Measurements from ENCODE around the gene LPAR2.
"Not testable (repeated sequence)": the region's sequence is repeated elsewhere in the genome, so short reads cannot be mapped to it uniquely, and the experiment has no call there.

Gene LPAR2

GRCh38 chr19:19627621-19628500 is at the start of gene LPAR2:
TSS of gene LPAR2 (minus strand) at chr19:19628220. CDS start at chr19:19627275, 945 bp downstream.
- peak within 1 kb of the TSS; percentile 88 for H3K27ac ChIP-seq
- DNase-seq (ENCODE audit: low read depth, low spot score), result no peak

- no peak for DNase-seq (ENCODE audit: low read depth, low spot score)
- H3K27ac ChIP-seq, result no peak overlapping the region
These were observed 49.6 kb upstream of the LPAR2 start for GRCh38 chr19:19677579-19677978.

- H3K27ac ChIP-seq, result no peak overlapping the region
- no peak for DNase-seq (ENCODE audit: low read depth, low spot score)
These were observed 46.3 kb upstream of the LPAR2 start for GRCh38 chr19:19674315-19674714.

DNA sequence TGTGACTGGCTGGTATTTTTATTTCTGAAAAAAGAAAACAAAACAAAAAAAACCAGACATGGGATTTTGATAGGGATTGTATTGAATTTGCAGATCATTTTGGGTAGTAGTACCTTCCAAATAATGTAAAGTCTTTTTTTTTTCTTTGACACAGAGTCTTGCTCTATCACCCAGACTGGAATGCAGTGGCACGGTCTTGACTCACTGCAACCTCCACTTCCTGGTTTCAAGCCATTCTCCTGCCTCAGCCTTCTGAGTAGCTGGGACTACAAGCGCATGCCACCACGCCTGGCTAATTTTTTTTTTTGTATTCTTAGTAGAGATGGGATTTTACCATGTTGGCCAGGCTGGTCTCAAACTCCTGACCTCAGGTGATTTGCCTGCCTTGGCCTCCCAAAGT is 44.8 kb upstream of the LPAR2 start:
- H3K27ac ChIP-seq, result peak overlapping the region; percentile 34
- DNase-seq (ENCODE audit: low read depth, low spot score), result peak; percentile 12

DNA sequence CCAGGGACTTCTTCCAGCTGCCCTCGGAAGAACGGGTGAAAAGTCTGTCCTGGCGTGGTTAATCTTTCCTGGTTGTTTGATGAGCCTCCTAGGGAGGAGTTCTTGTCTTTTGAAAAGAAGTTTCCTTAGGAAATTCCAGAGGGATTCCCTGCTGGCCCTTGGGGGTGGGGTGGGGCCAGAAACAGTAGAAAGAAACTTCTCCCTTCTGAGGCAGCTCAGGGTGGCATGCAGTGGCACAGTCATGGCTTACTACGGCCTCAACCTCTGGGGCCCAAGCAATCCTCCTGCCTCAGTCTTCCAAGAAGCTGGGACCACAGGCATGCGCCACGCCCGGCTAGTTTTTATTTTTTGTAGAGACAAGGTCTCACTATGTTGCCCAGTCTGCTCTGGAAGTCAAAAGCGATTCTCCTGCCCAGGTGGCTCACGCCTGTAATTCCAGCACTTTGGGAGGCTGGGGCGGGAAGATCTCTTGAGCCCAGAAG is 42.1 kb upstream of the LPAR2 start:
- DNase-seq (ENCODE audit: low read depth, low spot score), result no peak
- H3K27ac ChIP-seq, result peak overlapping the region; percentile 82

DNA sequence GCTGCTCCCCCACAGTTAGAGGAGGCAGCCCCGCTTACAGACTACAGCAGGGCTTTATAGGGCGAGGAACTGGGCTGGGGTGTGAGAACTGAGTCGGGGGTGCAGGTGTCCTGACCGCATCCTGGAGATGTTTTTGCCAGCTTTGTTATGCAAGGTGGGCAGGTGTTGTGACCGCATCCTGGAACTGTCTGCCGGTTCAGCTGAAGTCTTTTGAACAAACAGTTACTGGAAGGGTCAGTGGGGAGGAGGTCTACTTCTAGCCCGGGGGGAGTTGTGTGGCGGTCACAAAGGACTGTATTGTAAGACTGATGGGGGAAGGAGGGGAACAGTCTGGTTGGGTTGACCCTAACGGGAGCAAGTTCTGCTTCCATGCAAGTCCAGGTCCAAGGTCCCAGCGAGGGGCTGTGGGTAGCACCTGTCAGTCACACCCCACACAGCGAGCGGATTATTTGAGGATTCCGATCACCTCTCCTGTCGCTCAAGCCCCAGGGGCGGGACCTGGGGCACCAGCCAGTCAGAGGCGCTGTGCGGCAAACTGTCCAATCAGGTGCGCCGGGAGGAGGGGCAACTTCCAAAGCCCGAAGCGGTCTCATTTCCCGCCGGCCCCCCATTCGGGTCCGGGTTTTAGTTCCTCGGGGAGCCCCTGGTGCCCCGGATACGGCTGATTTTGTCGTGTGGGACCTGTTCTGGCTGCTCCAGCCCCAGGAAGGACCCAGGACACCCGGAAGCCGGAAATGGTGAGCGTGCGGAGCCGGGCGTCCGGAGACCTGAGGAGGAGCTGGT is 40.4 kb upstream of the LPAR2 start, which contains the start of gene ZNF101:
Gene ZNF101, plus strand, starts transcription at position 610 of the 783 bp plus-strand sequence. Its CDS starts 125 bp downstream, at position 735.
- H3K27ac ChIP-seq, result peak within 1 kb of the TSS; percentile 82
- peak; percentile 59 for DNase-seq (ENCODE audit: low read depth, low spot score)

GRCh38 chr19:19665420-19665948 is 37.5 kb upstream of the LPAR2 start:
- H3K27ac ChIP-seq; DNase-seq (ENCODE audit: low read depth, low spot score): not testable (repeated sequence)

- DNase-seq (ENCODE audit: low read depth, low spot score), result peak; percentile 89
- peak within 1 kb of the TSS; percentile 81 for H3K27ac ChIP-seq
These were observed 35.5 kb upstream of the LPAR2 start, which contains the start of gene ATP13A1 for GRCh38 chr19:19663256-19664120. TSS of gene ATP13A1 (minus strand) at chr19:19663676. CDS start at chr19:19663666, 10 bp downstream.

DNA sequence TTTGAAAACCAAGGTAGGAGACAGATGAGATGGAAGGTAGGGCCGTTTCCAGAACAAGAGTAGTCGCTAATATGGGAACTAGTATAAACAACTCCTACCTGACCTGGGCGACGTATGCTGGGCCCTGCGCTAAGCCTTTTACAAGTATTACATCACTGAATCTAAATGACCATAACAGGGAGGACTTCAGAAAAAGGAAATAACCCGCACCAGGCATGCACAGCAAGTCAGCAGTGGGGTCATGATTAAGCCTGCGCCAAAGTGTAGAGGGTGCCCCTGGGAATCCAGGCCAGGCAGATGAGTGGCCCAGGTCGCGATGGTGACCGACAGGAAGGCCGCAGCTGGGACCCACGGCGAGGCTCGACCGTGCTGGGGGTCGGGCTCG is 34.8 kb upstream of the LPAR2 start:
- H3K27ac ChIP-seq, result peak overlapping the region; percentile 81
- DNase-seq (ENCODE audit: low read depth, low spot score), result no peak

DNA sequence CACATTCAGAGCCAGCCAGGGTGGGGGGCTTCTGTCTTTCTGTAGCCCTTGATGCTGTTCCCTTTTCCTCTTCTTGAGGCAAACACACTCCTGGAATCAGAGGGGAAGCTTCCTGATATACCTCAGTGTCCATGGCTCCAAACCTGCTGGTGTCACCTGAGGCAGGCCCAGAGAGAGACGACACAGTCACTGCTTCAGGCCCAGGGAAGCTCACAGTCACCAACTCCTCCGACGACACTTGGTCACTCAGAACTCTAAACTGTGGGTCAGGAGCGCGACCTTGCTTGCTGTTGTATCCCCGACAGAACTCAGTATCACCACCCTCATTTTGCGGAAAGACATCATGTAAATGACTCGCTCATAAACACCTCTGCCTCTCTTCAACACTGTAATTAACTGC is 34.3 kb upstream of the LPAR2 start:
- peak overlapping the region; percentile 81 for H3K27ac ChIP-seq
- DNase-seq (ENCODE audit: low read depth, low spot score), result no peak

DNA sequence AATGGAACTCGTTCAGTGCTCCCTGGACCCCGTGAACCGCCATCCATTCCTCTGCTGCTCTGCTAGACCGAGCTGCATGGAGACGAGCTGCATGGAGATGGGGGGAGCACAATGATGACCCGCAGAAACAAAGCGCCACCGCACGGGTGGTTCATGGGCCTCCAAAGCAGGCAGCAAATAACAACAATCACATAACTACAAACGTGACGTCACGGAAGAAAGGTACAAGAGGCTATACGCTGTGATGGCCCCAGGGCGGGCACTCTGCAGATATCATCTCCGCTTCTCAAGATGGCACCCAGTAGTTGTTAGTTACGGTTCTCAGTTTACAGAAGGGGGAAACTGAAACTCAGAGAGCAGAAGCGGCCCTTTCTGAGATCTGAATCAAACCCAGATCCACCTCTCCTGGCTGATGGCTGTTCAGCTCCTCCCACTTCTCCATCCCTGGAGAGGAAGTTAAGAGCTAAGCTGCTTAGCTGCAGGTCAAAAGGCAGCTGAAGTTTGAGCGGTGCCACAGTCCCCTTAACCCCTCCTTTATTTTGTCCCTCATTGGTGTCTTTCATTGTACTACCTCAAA is 33.7 kb upstream of the LPAR2 start:
- no peak for DNase-seq (ENCODE audit: low read depth, low spot score)
- no peak overlapping the region for H3K27ac ChIP-seq

DNA sequence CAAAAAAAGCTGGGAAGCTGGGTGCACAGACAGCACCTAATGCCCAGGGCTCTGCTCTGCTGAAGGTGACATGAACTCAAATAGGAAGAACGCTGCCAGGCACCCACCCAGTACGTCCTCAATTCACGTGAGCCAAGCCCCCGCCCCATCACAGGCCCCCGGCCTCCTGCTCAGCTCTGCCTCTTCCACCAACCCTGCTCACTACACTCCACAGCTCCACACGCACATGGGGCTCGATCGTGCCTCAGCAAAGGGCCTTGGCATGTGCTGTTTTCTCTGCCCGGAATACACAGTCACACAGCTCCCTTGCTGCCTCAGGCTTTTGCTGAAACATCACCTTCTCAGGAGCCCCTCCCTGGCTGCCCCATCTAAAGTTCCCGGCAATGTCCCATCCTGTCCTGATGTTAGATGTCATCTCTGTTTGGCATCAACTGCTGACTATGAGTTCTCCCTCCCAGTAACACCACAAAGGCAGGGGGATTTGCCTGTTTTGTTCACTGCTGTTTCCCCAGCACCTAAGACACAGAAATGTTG is 33.2 kb upstream of the LPAR2 start:
- no peak overlapping the region for H3K27ac ChIP-seq
- no peak for DNase-seq (ENCODE audit: low read depth, low spot score)

DNA sequence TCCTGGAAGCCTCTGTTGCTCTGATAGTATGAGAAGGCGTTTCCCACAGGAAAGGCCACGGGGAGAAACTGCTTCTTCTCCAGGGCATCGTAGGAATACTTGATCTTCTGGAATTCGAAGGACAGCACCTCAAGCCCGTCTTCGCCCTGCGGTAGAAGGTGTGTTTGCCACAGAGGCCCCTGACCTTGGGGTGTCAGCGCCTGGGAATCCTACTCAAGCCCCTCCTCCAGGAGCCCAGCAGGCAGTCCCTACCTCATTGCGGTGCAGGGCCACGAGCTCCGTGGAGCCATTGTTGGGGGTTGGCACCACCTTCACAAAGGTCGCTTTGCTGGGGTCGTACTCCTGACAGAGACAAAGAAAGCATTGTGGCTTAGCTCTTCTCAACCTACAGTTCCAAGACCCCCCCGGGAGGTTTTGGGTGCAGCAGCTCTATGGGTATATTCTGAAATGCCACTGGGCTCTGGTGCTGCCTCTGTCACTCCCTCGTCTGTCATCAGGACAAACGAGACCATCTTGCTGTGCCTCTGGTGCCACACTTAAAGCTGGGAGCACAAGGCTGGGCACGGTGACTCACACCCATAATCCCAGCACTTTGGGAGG is 31.7 kb upstream of the LPAR2 start:
- DNase-seq (ENCODE audit: low read depth, low spot score), result no peak
- no peak overlapping the region for H3K27ac ChIP-seq

DNA sequence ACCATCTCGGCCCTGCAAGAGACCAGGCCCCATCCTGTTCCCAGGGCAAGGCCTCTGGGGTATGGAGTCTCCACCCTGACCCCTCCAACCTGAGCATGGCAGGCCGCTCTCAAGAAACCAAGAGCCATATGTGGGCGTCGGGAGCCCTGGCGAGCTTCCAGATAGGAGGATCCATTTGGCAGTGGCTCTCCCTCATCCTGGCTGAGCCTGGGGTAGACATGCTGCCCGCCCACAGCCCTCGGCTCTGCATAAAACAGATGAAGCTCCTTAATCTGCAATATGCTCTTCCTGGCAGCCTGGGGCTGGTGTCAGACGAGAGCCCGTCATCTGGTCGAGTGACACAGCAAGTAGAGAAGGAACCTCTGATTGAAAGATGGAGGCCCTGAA is 29.4 kb upstream of the LPAR2 start:
- DNase-seq (ENCODE audit: low read depth, low spot score), result no peak
- no peak overlapping the region for H3K27ac ChIP-seq

- no peak for DNase-seq (ENCODE audit: low read depth, low spot score)
- H3K27ac ChIP-seq, result no peak overlapping the region
These were observed 28.7 kb upstream of the LPAR2 start for GRCh38 chr19:19656451-19657396.

DNA sequence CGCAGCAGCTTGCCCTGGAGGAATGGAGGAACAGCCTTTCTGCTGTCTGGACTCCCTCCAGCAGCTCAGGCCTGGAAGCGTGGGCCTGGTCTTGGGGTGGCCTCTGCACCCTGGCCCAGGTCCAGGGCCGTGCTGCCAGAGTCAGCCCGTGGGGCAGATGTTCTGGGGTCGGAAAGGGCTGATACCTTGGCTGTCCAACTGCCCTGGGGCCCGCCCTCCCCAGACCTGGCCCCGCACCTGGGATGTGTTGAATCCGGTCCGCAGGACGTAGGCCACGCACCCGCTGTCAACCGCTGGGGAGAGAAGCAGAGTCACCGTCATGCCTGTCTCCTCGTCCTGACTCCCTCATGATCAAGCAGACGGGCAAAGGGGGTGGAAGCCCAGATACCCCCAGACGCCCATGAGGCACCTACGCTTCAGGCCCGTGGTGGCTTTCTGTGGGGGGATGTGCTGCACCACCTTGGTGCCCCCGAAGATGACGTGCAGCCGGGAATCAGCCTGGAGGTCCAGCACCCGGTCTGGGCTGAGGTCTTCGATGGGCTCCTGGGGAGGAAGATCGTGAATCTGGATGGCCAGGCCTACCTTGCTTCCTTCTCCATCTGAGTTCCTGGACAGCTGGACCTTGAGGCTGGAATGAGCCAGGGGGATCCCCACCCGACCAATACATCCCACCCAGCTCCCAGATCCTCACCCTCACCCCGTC is 27.8 kb upstream of the LPAR2 start:
- no peak for DNase-seq (ENCODE audit: low read depth, low spot score)
- H3K27ac ChIP-seq, result no peak overlapping the region

GRCh38 chr19:19655051-19655594 is 27.1 kb upstream of the LPAR2 start:
- no peak for DNase-seq (ENCODE audit: low read depth, low spot score)
- H3K27ac ChIP-seq, result no peak overlapping the region

Data from epithelial cell of prostate (primary cell).